Gastroesophageal sphincter (tissue), 3 donors: ENCODE data around the gene GUCY1A1.

Experiments used
- POLR2AphosphoS5 ChIP-seq: sonication (generic); formaldehyde crosslinking; IDR thresholded peaks from one replicate; pipeline ENCODE4 v1.6.1; 2017; ENCODE audit warnings: antibody characterized with exemption
- TF ChIP-seq, protein P1 (sequence below), 4 experiments: fragments of 200-600 bp in 2 of 4; fragments of 450-650 bp in 2 of 4; sonication (generic) in 1 of 4; IDR thresholded peaks; one replicate each; pipeline ENCODE4 v1.5.1; 2017 to 2019; ENCODE audit warnings: antibody characterized with exemption in 4 of 4, mild to moderate bottlenecking in 2 of 4, moderate library complexity in 2 of 4

DNA sequence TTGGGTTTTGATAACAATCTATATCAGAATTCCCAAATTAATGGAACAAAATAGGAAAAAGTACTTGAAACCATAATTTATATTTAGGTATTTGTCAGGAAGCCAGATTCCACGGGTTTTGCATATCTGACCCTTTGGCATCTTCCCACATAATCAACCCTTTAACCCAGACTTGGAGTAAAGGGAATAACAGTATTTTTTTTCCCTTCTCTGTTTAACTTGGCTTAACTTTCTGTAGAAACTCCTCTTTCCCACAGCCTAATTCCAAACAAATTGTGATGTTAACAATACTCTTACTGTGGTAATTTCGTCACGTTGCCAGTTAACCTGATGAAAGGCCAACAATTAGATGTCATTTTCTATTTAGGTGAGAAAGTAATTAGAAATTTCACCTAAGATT lies 49.4 kb upstream of the GUCY1A1 start:
- TF ChIP-seq, protein P1, sequence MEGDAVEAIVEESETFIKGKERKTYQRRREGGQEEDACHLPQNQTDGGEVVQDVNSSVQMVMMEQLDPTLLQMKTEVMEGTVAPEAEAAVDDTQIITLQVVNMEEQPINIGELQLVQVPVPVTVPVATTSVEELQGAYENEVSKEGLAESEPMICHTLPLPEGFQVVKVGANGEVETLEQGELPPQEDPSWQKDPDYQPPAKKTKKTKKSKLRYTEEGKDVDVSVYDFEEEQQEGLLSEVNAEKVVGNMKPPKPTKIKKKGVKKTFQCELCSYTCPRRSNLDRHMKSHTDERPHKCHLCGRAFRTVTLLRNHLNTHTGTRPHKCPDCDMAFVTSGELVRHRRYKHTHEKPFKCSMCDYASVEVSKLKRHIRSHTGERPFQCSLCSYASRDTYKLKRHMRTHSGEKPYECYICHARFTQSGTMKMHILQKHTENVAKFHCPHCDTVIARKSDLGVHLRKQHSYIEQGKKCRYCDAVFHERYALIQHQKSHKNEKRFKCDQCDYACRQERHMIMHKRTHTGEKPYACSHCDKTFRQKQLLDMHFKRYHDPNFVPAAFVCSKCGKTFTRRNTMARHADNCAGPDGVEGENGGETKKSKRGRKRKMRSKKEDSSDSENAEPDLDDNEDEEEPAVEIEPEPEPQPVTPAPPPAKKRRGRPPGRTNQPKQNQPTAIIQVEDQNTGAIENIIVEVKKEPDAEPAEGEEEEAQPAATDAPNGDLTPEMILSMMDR (IDR thresholded peaks at IDR 0.05), result no peak
- no peak for TF ChIP-seq POLR2AphosphoS5
